IMR-90 (cell line): ENCODE measurements around the gene NRIP1. TPM values are rescaled to one million over a fixed set of nuclear protein-coding genes. Genes with fewer than 3 reads are reported as not detected.
A peak's percentile ranks its signal among the peaks of the same experiment; 100 is the strongest.

ENCODE experiments used
- ATAC-seq: fragments of 200-7000 bp; cut with Tn5 transposase; 2 replicates; pipeline ENCODE4 v1.9.1; 2020; ENCODE audit warnings: low read depth, mild to moderate bottlenecking, moderate library complexity
- BruUV-seq: library from RNA; stranded (reverse); fragments of 400-500 nt; replicated peaks from 2 replicates; lab custom pipeline; 2021; lab: Mats Ljungman, UMichigan
- CTCF ChIA-PET: fragments of 300-600 bp; formaldehyde crosslinking; extraction: SDS; loops from one replicate; lab custom pipeline; 2021; ENCODE audit warnings: antibody characterized with exemption; lab: Yijun Ruan, JAX
- POLR2A ChIA-PET: fragments of 300-600 bp; sonication (Branson Sonifier 250); formaldehyde crosslinking; loops from one replicate; lab custom pipeline; 2022; ENCODE audit warnings: antibody characterized with exemption; ENCODE audit not compliant: unreplicated experiment; lab: Charles Lee
- DNase-seq: peaks from one replicate; pipeline ENCODE4 v3.0.0; 2013
- H2AFZ ChIP-seq: replicated peaks from 2 replicates; pipeline ENCODE3; 2013; ENCODE audit warnings: low read length, mild to moderate bottlenecking; ENCODE audit not compliant: poor library complexity
- H2AK5ac ChIP-seq: 2 replicates; pipeline ENCODE4 v1.6.1; 2013; ENCODE audit warnings: low read depth, low read length, inconsistent platforms
- H2AK9ac ChIP-seq: replicated peaks from 2 replicates; pipeline ENCODE3; 2013; ENCODE audit warnings: mild to moderate bottlenecking, low read depth, low read length, moderate library complexity; ENCODE audit not compliant: poor library complexity
- H2BK120ac ChIP-seq: 2 replicates; pipeline ENCODE4 v1.6.1; 2013; ENCODE audit warnings: low read depth, low read length, inconsistent platforms
- H2BK15ac ChIP-seq: 3 replicates; pipeline ENCODE4 v1.6.1; 2013; ENCODE audit warnings: low read depth, low read length, inconsistent platforms
- H2BK20ac ChIP-seq: 2 replicates; pipeline ENCODE4 v1.6.1; 2013; ENCODE audit warnings: low read depth, mild to moderate bottlenecking, inconsistent platforms, low read length, moderate library complexity
- H2BK5ac ChIP-seq: 2 replicates; pipeline ENCODE4 v1.6.1; 2013; ENCODE audit warnings: mild to moderate bottlenecking, low read depth, low read length, inconsistent platforms; ENCODE audit not compliant: poor library complexity, severe bottlenecking
- H3K14ac ChIP-seq: replicated peaks from 2 replicates; pipeline ENCODE4 v1.6.1; 2013; ENCODE audit warnings: low read depth, low read length, inconsistent platforms
- H3K18ac ChIP-seq: 2 replicates; pipeline ENCODE4 v1.6.1; 2013; ENCODE audit warnings: low read depth, low read length, control low read depth
- H3K23ac ChIP-seq: 2 replicates; pipeline ENCODE4 v1.6.1; 2013; ENCODE audit warnings: low read depth, low read length, inconsistent platforms
- H3K27ac ChIP-seq: 2 replicates; pipeline ENCODE4 v1.5.1; 2013; ENCODE audit warnings: mild to moderate bottlenecking, control low read depth, low read length; ENCODE audit not compliant: insufficient read depth
- H3K27me3 ChIP-seq: 2 replicates; pipeline ENCODE4 v1.6.1; 2013; ENCODE audit warnings: low read length; ENCODE audit not compliant: control insufficient read depth, insufficient read depth
- H3K36me3 ChIP-seq: 2 replicates; pipeline ENCODE4 v1.6.1; 2013; ENCODE audit warnings: low read length, mixed read lengths; ENCODE audit not compliant: control insufficient read depth, insufficient read depth
- H3K4ac ChIP-seq: 2 replicates; pipeline ENCODE4 v1.6.1; 2013; ENCODE audit warnings: low read depth, low read length, inconsistent platforms
- H3K4me1 ChIP-seq: 2 replicates; pipeline ENCODE4 v1.6.1; 2013; ENCODE audit warnings: low read length, mixed read lengths; ENCODE audit not compliant: control insufficient read depth, insufficient read depth
- H3K4me2 ChIP-seq: 2 replicates; pipeline ENCODE4 v1.6.1; 2013; ENCODE audit warnings: low read depth, mild to moderate bottlenecking, control low read depth, low read length, moderate library complexity
- H3K4me3 ChIP-seq: 2 replicates; pipeline ENCODE4 v1.5.1; 2013; ENCODE audit warnings: low read depth, mild to moderate bottlenecking, control low read depth, low read length, moderate library complexity; ENCODE audit not compliant: insufficient read depth
- H3K56ac ChIP-seq: 2 replicates; pipeline ENCODE4 v1.6.1; 2013; ENCODE audit warnings: low read length, inconsistent platforms; ENCODE audit not compliant: insufficient read depth; ENCODE audit errors: extremely low read depth
- H3K79me1 ChIP-seq, 2 experiments: 2 replicates each; pipeline ENCODE4 v1.6.1; 2013; ENCODE audit warnings: low read length in 2 of 2, inconsistent platforms in 1 of 2, low read depth in 1 of 2
- H3K9ac ChIP-seq: 2 replicates; pipeline ENCODE4 v1.6.1; 2013; ENCODE audit warnings: low read depth, low read length, control low read depth
- H3K9me1 ChIP-seq: 2 replicates; pipeline ENCODE4 v1.6.1; 2013; ENCODE audit warnings: low read length, inconsistent platforms; ENCODE audit not compliant: insufficient read depth
- H3K9me3 ChIP-seq: 2 replicates; pipeline ENCODE4 v1.6.1; 2013; ENCODE audit warnings: low read length; ENCODE audit not compliant: control insufficient read depth, insufficient read depth
- H4K20me1 ChIP-seq: 2 replicates; pipeline ENCODE4 v1.6.1; 2013; ENCODE audit warnings: low read length, inconsistent platforms; ENCODE audit not compliant: insufficient read depth
- H4K5ac ChIP-seq: 2 replicates; pipeline ENCODE4 v1.6.1; 2013; ENCODE audit warnings: mild to moderate bottlenecking, low read depth, low read length, control low read depth
- H4K8ac ChIP-seq, 2 experiments: 2 replicates each; pipeline ENCODE4 v1.6.1; 2013; ENCODE audit warnings: low read depth in 2 of 2, low read length in 2 of 2, control low read depth in 1 of 2, inconsistent platforms in 1 of 2
- H4K91ac ChIP-seq: 2 replicates; pipeline ENCODE4 v1.6.1; 2013; ENCODE audit warnings: low read depth, low read length, inconsistent platforms; ENCODE audit not compliant: insufficient read depth
- CEBPB ChIP-seq: IDR thresholded peaks from 2 replicates; pipeline ENCODE4 v1.6.1; 2012; ENCODE audit warnings: low read depth, low read length, improper control_type of control experiment
- MAFK ChIP-seq: IDR thresholded peaks from 2 replicates; pipeline ENCODE4 v1.6.1; 2012; ENCODE audit warnings: low read depth, low read length, improper control_type of control experiment
- MAZ ChIP-seq: IDR thresholded peaks from 2 replicates; pipeline ENCODE4 v1.6.1; 2012; ENCODE audit warnings: low read depth, mild to moderate bottlenecking, low read length, improper control_type of control experiment, moderate library complexity, borderline replicate concordance
- WGBS, 2 experiments: methylation state at CpG; one replicate each; pipeline versions ENCODE4 v1.1.5 to v1.1.7; 2013; ENCODE audit warnings: missing lambda C conversion rate in 2 of 2; ENCODE audit not compliant: insufficient read length in 1 of 2; ENCODE audit errors: extremely low coverage in 2 of 2; 5-methylcytosine and 5-hydroxymethylcytosine counted together
- dilution Hi-C: fragments of 300-500 bp; cut with HindIII; formaldehyde crosslinking; loops from one replicate; pipeline ENCODE4 v1.14.3; 2018; ENCODE audit warnings: low sequenced_read_pairs; ENCODE audit not compliant: unreplicated experiment
- in situ Hi-C: fragments of 300-500 bp; cut with MboI; formaldehyde crosslinking; loops from 3 replicates; pipeline ENCODE4 v1.14.3; 2019; ENCODE audit warnings: low sequenced_read_pairs, inconsistent platforms, mixed read lengths
- intact Hi-C: fragments of 100-400 bp; cut with micrococcal nuclease; formaldehyde crosslinking; loops from 2 replicates; pipeline ENCODE4 v1.10.0; 2022
- polyA plus RNA-seq, 3 experiments: library from polyadenylated mRNA; depleted of rRNA; stranded (reverse); fragments of >200 nt; gene quantifications; 2 replicates each; pipeline ENCODE4 v1.2.3, GENCODE V29; 2012; ENCODE audit warnings: low replicate concordance in 1 of 3
- total RNA-seq: library from RNA; depleted of rRNA; stranded (reverse); fragments of >200 nt; gene quantifications from 2 replicates; pipeline ENCODE4 v1.2.3, GENCODE V29; 2012

NRIP1 gene
- total and polyA plus RNA-seq, 2 of the 4 experiments (the other 2 are of a cell fraction), result 9.6 to 73.8 TPM

- peak; percentile 70 for DNase-seq
These were observed 41.0 kb downstream of the NRIP1 start for GRCh38 chr21:15023776-15024175.

More at GRCh38 chr21:15023776-15024175, 41.0 kb downstream of the NRIP1 start:
- no peak overlapping the region for H3K4ac ChIP-seq
- 0 out of 2 replicates have a peak, but pooled peaks cover 3% of the 10 kb centered on the region for H3K9me1 ChIP-seq
- H3K23ac ChIP-seq, result no peak overlapping the region
- TF ChIP-seq MAFK, result no peak
- TF ChIP-seq MAZ, result no peak
- TF ChIP-seq CEBPB, result peak; percentile 32; the same call in 1 of the 2 replicates
- peak; percentile 76 for ATAC-seq
- peaks cover 2% of the 10 kb centered on the region; the same call in 1 of the 2 replicates for H3K36me3 ChIP-seq
- no peak overlapping the region for H2AK9ac ChIP-seq
- no peak overlapping the region for H2BK15ac ChIP-seq
- 0 out of 2 replicates have a peak, but pooled peaks cover 2% of the 10 kb centered on the region for H3K9me3 ChIP-seq
- no peak overlapping the region for H4K91ac ChIP-seq
- H3K4me1 ChIP-seq, result no peaks in the 10 kb centered on the region; the same call in 1 of the 2 replicates
- H3K27ac ChIP-seq, result no peak overlapping the region
- H2BK20ac ChIP-seq, result 0 out of 2 replicates have a peak overlapping the region, but pooled peaks have one; percentile 43
- no peak overlapping the region for H2AFZ ChIP-seq
- H4K5ac ChIP-seq, result no peak overlapping the region
- CTCF ChIA-PET, result no interaction called here
- POLR2A ChIA-PET, result no interaction called here
- no TSS peak for BruUV-seq
- no peaks in the 10 kb centered on the region for H3K27me3 ChIP-seq
- H2BK120ac ChIP-seq, result no peak overlapping the region
- H3K14ac ChIP-seq, result no peak overlapping the region
- no peak overlapping the region for H3K9ac ChIP-seq
- H2AK5ac ChIP-seq, result no peak overlapping the region
- H3K56ac ChIP-seq, result no peak overlapping the region
- WGBS, 2 experiments, result no CpG with 5 or more reads among the region's 5 CpGs
- intact Hi-C loops (no loop called here), in situ Hi-C loops (no loop called here), dilution Hi-C loops (no loop called here)
- H3K18ac ChIP-seq, result no peak overlapping the region
- H4K20me1 ChIP-seq, result peaks cover 13% of the 10 kb centered on the region; the same call in 1 of the 2 replicates
- H3K4me3 ChIP-seq, result no peak overlapping the region
- H4K8ac ChIP-seq, result no peak overlapping the region
- peak overlapping the region; percentile 54; the same call in 1 of the 2 replicates for H3K4me2 ChIP-seq
- H2BK5ac ChIP-seq, result peak overlapping the region; percentile 90
- peaks cover 17 to 51% of the 10 kb centered on the region in 2 experiments for H3K79me1 ChIP-seq
